GM12801 (cell line): ENCODE measurements around the gene TP53AIP1.

Experiments
- CTCF ChIP-seq: IDR thresholded peaks from one replicate; pipeline ENCODE4 v1.5.1; 2011; ENCODE audit warnings: control low read depth; ENCODE audit not compliant: insufficient read length; ENCODE audit errors: extremely low read depth

The TP53AIP1 gene

DNA sequence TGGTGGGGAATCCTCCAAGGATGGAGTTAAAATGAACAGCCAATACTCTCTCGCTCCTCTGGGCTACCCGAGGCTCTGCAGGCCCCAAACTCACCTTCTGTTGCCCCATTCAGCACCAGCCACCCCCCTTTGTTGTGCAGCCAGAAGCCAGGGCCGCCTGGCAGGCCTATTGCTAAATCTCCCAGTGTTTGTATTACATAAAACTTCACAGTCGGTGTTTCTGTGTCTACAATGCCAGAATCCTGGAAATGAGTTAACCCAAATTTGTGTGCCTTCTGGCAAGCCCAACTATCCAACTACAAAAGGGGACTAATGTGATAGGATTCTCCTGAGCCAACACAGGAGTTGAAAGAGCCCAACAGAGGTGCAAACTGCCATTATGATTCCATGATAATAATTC, 42.2 kb downstream of the TP53AIP1 start:
- TF ChIP-seq CTCF = no peak

- no peak for TF ChIP-seq CTCF
Observed at GRCh38 chr11:128898580-128899344, 43.9 kb downstream of the TP53AIP1 start.

DNA sequence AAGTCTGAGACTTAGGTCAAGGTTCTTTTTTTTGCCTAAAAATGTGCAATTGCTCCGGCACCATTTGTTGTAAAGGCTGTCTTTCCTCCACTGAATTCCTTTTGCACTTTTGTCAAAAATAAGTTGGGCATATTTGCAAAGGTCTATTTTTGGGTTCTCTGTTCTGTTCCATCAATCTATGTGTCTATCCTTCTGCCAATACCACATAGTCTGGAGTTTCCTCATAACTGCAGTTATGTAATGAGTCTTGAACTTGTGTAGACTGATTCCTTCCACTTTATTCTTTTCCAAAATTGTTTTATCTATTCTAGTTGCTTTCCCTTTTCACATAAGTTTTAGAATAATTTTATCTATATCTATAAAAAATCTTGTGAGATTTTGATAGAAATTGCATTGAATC, 44.8 kb downstream of the TP53AIP1 start:
- TF ChIP-seq CTCF = no peak

- no peak for TF ChIP-seq CTCF
Observed at GRCh38 chr11:128896356-128896755, 46.3 kb downstream of the TP53AIP1 start.

GRCh38 chr11:128895526-128895925, 47.1 kb downstream of the TP53AIP1 start:
- TF ChIP-seq CTCF = no peak

DNA sequence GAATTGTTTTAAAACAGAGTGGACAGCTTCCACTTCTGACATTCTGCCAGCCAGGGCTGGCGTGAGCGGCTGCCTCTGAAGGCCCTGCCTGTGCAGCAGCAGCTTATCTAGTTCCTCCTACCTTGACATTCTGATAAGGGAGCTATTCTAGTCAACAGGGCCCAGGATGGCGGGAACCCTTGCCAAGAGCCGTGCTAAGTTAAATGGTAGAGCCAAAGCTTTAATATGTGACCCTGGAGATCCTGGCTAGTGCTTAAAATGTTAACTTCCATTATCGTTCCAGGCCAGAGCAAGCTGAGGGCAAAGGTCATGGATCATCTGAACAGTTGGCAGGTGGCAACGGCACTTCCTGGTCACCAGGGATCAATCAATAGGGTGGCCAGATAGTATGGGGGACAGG, 48.0 kb downstream of the TP53AIP1 start:
- no peak for TF ChIP-seq CTCF

GRCh38 chr11:128894286-128894681, 48.4 kb downstream of the TP53AIP1 start:
- no peak for TF ChIP-seq CTCF
